Measurements from ENCODE around the gene ZDHHC7.
"Not testable (repeated sequence)": the region's sequence is repeated elsewhere in the genome, so short reads cannot be mapped to it uniquely, and the experiment has no call there.

GRCh38 chr16:84938616-84939015 lies 72.7 kb downstream of the ZDHHC7 start:
- not testable (repeated sequence) for TF ChIP-seq CTCF (IDR thresholded peaks at IDR 0.05; ENCODE audit: low read depth, low read length); EZH2phosphoT487 (IDR thresholded peaks at IDR 0.05; ENCODE audit: low read depth)
